HFFc6 (cell line): ENCODE results near the gene SMPDL3B. TPM values are rescaled to one million over a fixed set of nuclear protein-coding genes. Genes with fewer than 3 reads are reported as not detected.

Source experiments
- DNase-seq: peaks from one replicate; pipeline ENCODE4 v3.0.0-alpha.2; 2018
- H3K27ac Mint-ChIP-seq: 2 replicates; pipeline ENCODE4 v1.8.0; 2020; ENCODE audit warnings: mild to moderate bottlenecking, mixed read lengths
- H3K27me3 Mint-ChIP-seq: 2 replicates; pipeline ENCODE4 v1.8.0; 2021; ENCODE audit warnings: mild to moderate bottlenecking, moderate library complexity, mixed read lengths; ENCODE audit not compliant: insufficient read depth
- H3K36me3 Mint-ChIP-seq: 2 replicates; pipeline ENCODE4 v1.8.0; 2021; ENCODE audit warnings: low read depth, mixed read lengths
- H3K4me1 Mint-ChIP-seq: 2 replicates; pipeline ENCODE4 v1.8.0; 2020; ENCODE audit warnings: low read depth, mixed read lengths
- H3K4me3 Mint-ChIP-seq: 2 replicates; pipeline ENCODE4 v1.8.0; 2020; ENCODE audit warnings: mild to moderate bottlenecking, moderate library complexity, mixed read lengths
- H3K9me3 Mint-ChIP-seq: 2 replicates; pipeline ENCODE4 v1.8.0; 2020; ENCODE audit warnings: mild to moderate bottlenecking, mixed read lengths
- total RNA-seq, 6 experiments: library from RNA; stranded (reverse); fragmentation: NEBNext Ultra II Directional; extraction: Animal tissue kit (Norgen Biotek cat#: 25700); gene quantifications; 2 replicates in 1 of 6; 3 replicates in 5 of 6; pipeline ENCODE4 v1.2.3, GENCODE V29; 2021
- TF ChIP-seq, protein P1 (sequence below): fragments of 200-600 bp; sonication (generic); IDR thresholded peaks from 2 replicates; pipeline ENCODE4 v1.5.0; 2021; ENCODE audit warnings: antibody characterized with exemption, mild to moderate bottlenecking

Gene SMPDL3B
- total RNA-seq, 6 experiments from 2014 or later = not detected

DNA sequence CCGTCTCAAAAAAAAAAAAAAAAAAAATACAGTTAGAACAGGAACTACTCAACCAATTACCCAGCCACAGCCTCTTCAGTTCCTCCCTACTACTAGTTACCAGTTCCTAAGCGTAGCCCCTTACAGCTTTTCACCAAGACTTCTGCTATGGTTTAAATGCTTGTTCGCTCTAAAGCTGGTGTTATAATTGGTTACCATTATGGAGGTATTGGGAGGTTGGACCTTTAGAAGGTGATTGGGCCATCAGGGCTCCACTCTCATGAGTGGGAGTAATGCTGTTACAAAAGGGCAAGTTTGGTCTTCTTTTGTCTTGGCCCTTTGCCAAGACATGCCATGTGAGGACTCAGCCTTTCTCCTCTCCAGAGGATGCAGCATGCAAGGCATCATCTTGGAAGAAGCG is 3.0 kb upstream of the SMPDL3B start:
- DNase-seq = no peak
- Mint-ChIP-seq H3K27ac (no peak overlapping the region), H3K27me3 (peaks cover 12% of the 10 kb centered on the region), H3K9me3 (no peaks in the 10 kb centered on the region), H3K4me1 (peaks cover 22% of the 10 kb centered on the region), H3K4me3 (no peak overlapping the region), H3K36me3 (no peaks in the 10 kb centered on the region)
- TF ChIP-seq, protein P1, sequence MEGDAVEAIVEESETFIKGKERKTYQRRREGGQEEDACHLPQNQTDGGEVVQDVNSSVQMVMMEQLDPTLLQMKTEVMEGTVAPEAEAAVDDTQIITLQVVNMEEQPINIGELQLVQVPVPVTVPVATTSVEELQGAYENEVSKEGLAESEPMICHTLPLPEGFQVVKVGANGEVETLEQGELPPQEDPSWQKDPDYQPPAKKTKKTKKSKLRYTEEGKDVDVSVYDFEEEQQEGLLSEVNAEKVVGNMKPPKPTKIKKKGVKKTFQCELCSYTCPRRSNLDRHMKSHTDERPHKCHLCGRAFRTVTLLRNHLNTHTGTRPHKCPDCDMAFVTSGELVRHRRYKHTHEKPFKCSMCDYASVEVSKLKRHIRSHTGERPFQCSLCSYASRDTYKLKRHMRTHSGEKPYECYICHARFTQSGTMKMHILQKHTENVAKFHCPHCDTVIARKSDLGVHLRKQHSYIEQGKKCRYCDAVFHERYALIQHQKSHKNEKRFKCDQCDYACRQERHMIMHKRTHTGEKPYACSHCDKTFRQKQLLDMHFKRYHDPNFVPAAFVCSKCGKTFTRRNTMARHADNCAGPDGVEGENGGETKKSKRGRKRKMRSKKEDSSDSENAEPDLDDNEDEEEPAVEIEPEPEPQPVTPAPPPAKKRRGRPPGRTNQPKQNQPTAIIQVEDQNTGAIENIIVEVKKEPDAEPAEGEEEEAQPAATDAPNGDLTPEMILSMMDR = no peak

DNA sequence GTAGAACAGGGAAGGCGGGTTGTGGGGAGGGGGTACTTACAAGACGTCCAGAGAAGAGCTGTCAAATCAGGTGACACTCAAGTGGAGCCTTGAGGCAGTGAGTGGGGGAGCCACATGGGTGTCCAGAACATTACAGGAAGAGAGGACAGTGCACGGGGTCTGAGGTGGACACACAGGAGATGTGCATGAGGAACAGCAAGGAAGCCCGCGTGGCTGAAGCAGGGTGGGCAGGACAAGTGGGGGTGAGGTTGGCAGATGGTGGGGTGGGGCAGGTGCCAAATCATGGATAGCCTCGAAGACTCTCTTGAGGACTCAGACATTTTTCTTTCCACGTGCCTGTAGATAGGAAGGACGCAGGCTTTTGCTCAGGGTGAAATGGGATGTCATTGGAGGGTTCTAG is 921 bp downstream of the SMPDL3B start:
- TF ChIP-seq, protein P1 = no peak
- Mint-ChIP-seq H3K36me3 (no peaks in the 10 kb centered on the region), H3K4me3 (no peak overlapping the region; the same call in 1 of the 2 replicates), H3K27me3 (peaks cover 9% of the 10 kb centered on the region), H3K27ac (no peak overlapping the region), H3K4me1 (peaks cover 22% of the 10 kb centered on the region), H3K9me3 (no peaks in the 10 kb centered on the region)
- no peak for DNase-seq

DNA sequence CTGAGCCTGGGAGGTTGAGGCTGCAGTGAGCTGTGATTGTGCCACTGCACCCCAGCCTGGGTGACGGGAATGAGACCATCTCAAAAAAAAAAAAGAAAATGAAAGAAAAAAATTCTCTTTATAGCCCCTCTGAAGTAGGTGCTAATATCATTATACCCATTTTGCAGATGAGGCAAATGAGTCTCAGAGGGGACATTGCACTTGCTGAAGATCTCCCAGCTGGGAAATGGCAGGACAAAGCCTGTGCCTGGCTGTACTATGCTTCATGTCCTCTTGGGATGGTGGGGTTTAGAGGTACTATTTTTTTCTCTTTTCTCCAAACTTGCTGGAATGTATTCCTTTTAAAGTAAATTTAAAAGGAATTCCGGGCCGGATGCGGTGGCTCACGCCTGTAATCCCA is 1.6 kb downstream of the SMPDL3B start:
- Mint-ChIP-seq H3K4me3 (no peak overlapping the region), H3K36me3 (no peaks in the 10 kb centered on the region), H3K4me1 (peaks cover 22% of the 10 kb centered on the region), H3K27me3 (peaks cover 9% of the 10 kb centered on the region), H3K27ac (no peak overlapping the region), H3K9me3 (no peaks in the 10 kb centered on the region)
- DNase-seq = no peak
- TF ChIP-seq, protein P1 = no peak

DNA sequence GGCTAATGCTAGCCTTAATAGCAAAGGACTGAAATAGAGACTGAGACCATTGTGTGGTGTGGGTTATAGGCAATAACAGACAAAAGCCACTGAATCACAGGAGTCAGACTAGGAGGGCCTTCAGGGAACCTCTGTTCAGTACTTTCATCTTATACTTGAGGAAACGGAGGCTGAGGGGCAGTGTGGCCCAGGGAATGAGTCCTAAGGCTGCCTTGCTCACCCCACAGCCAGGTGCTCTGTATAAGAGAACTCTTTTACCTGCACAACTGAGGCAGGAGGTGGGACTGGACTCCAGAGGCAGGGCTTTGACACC is 2.7 kb downstream of the SMPDL3B start:
- TF ChIP-seq, protein P1 = no peak
- Mint-ChIP-seq H3K9me3 (no peaks in the 10 kb centered on the region), H3K4me3 (no peak overlapping the region), H3K27me3 (peaks cover 9% of the 10 kb centered on the region), H3K36me3 (no peaks in the 10 kb centered on the region), H3K4me1 (peaks cover 15% of the 10 kb centered on the region), H3K27ac (no peak overlapping the region)
- no peak for DNase-seq

DNA sequence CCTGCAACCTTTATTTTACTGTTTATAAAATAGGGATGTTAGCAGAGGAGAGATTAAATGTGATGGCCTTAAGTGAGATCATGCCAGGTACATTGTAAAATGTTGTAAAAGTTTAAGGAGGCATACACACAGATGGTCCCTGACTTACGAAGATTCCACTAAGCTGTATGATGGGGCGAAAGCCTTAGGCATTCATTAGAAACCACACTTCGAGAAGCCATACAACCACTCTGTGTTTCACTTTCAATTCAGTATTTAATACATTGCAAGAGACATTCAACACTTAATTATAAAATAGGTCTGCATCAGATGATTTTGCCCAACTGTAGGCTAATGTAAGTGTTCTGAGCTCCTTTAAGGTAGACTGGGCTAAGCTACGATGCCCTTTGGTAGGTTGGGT is 3.7 kb downstream of the SMPDL3B start:
- TF ChIP-seq, protein P1 = no peak
- H3K4me1 Mint-ChIP-seq = peaks cover 11% of the 10 kb centered on the region
- peaks cover 8% of the 10 kb centered on the region for H3K27me3 Mint-ChIP-seq
- H3K36me3 Mint-ChIP-seq = no peaks in the 10 kb centered on the region
- no peak overlapping the region for H3K4me3 Mint-ChIP-seq
- H3K27ac Mint-ChIP-seq = no peak overlapping the region
- H3K9me3 Mint-ChIP-seq = no peaks in the 10 kb centered on the region
- no peak for DNase-seq

DNA sequence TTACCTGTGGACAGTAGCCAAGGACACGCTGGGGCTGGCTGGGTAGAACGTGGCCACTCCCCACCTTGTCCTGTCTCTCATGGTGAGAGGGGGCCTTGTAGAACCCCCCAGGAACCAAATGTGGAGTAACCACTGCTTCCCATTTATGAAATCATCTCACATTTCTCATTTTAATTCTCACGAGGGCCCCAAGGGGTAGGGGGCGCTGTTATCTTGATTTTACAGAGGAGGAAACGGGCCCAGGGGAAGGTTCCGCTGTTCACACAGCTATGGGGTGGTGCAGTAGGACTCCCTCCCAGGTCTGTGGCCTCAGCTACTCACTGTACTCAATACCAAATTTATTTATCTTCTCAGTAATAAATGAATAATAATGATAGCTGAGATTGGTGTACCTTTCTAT is 5.5 kb downstream of the SMPDL3B start:
- Mint-ChIP-seq H3K27ac (no peak overlapping the region), H3K27me3 (peaks cover 7% of the 10 kb centered on the region), H3K4me1 (peaks cover 2% of the 10 kb centered on the region), H3K9me3 (no peaks in the 10 kb centered on the region), H3K4me3 (no peak overlapping the region), H3K36me3 (no peaks in the 10 kb centered on the region)
- TF ChIP-seq, protein P1 = peak; percentile 70
- DNase-seq = no peak
